ENCODE measurements around the gene SLC66A2. TPM values are rescaled to one million over a fixed set of nuclear protein-coding genes. Genes with fewer than 3 reads are reported as not detected.

SLC66A2 gene
- total and polyA plus RNA-seq, 2 of the 13 experiments (the other 11 are each of a cell fraction or from before 2014, with no cell fraction given): 33.5 to 41.9 TPM

DNA sequence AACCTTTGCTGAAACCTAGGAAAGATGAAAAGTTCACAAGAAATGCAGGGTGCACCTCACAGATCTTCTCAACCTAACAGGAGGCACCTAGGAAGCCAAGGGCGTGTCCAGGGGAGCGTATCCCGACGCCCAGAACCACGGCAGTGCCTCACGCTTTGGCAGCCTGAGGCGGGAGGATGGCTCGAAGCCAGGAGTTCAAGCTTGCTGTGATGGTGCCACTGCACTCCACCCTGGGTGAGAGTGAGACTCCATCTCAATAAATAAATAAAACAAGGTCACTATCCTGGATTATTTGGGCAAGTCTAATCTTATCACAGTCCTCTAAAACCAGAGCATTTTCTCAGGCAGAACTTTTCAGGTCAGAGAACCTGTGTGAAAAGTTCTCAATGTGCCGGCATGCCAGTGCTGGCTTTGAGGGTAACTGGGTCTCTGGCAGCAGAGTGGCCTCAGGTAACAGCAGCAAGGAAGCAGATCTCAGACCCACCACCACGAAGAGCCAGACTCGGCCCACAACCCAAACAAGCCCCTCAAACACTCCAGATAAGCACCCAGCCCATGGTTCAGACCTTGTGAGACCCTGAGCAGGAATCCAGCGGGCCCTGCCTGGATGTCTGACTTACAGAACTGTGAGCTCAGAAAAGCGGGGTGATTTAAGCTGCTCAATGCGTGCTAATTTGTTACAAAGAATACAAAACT, 24.7 kb upstream of the SLC66A2 start (continued):
- TF ChIP-seq ZNF296 (CRISPR knock-in tag; conservative IDR thresholded peaks at IDR 0.05): no peak
- TF ChIP-seq ZNF780A (CRISPR knock-in tag; IDR thresholded peaks at IDR 0.05): no peak
- TF ChIP-seq HOXD1 (CRISPR knock-in tag; IDR thresholded peaks at IDR 0.05): no peak

DNA sequence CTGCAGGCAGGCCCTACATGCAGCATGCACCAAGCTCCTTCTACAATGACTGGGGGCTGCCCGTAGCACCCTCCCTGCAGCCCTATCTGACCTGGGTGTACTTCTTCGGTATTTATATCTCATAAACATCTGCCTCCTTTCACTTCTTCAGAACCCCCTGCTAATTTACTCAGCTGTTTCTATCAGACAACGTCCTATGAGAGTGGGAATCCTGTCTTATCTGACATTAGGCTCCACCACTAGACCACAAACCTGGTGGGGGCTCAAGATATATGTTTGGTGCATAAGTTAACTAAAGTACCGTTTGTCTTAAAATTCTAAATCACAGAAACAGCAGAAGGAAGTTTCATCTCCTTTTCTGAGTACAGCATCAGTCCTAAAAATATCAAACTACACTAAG, 23.6 kb upstream of the SLC66A2 start:
- no peak for FAIRE-seq
- H2AFZ ChIP-seq (ENCODE audit: low read length): no peak overlapping the region
- WGBS (ENCODE audit: low lambda C conversion rate): 100% methylated on average over 4 of the region's 4 CpGs
- H3K27me3 ChIP-seq (ENCODE audit: control insufficient read depth in 1 of 2, insufficient read depth in 2 of 2, low read length in 2 of 2): no peaks in the 10 kb centered on the region
- H3K4me2 ChIP-seq (ENCODE audit: low read depth, low read length): no peak overlapping the region
- peaks cover 63% of the 10 kb centered on the region for H3K79me2 ChIP-seq (ENCODE audit: insufficient read depth, low read length)
- CTCF ChIA-PET (ENCODE audit: low intra/inter-chr PET ratio, low total read pairs): no interaction called here
- no peaks in the 10 kb centered on the region for H3K9me3 ChIP-seq (ENCODE audit: low read length)
- in situ Hi-C loops (cut with HindIII; ENCODE audit: extremely low pct_ligation_motif_present, low pct_unique_long_range_greater_than_20kb) (no loop called here), intact Hi-C loops (cut with micrococcal nuclease; ENCODE audit: unreplicated experiment) (no loop called here)
- peaks cover 2% of the 10 kb centered on the region; the same call in 1 of the 2 replicates for H3K4me1 ChIP-seq (ENCODE audit: insufficient read depth, low read length)
- POLR2A ChIA-PET: no interaction called here
- no peak overlapping the region for H3K4me3 ChIP-seq (replicated peaks in 1 of 3; ENCODE audit: insufficient read depth in 1 of 3, low read depth in 2 of 3, low read length in 3 of 3)
- DNase-seq (ENCODE audit: low spot score): no peak
- peaks cover 40% of the 10 kb centered on the region for H4K20me1 ChIP-seq (ENCODE audit: insufficient read depth, low read length)
- no peak for ATAC-seq
- peaks cover 23 to 79% of the 10 kb centered on the region in 2 experiments for H3K36me3 ChIP-seq (replicated peaks in 1 of 2; ENCODE audit: control insufficient read depth in 1 of 2, insufficient read depth in 2 of 2, low read length in 2 of 2)
- no peak overlapping the region for H3K27ac ChIP-seq (ENCODE audit: extremely low read length, insufficient read depth, low read length)
- no TSS peak for BruUV-seq (replicated peaks)
- no peak overlapping the region for H3K9ac ChIP-seq (ENCODE audit: insufficient read depth, low read depth, low read length)
- no peak for TF ChIP-seq RFXAP (CRISPR knock-in tag; IDR thresholded peaks at IDR 0.05; ENCODE audit: borderline replicate concordance)
- TF ChIP-seq, protein P1, sequence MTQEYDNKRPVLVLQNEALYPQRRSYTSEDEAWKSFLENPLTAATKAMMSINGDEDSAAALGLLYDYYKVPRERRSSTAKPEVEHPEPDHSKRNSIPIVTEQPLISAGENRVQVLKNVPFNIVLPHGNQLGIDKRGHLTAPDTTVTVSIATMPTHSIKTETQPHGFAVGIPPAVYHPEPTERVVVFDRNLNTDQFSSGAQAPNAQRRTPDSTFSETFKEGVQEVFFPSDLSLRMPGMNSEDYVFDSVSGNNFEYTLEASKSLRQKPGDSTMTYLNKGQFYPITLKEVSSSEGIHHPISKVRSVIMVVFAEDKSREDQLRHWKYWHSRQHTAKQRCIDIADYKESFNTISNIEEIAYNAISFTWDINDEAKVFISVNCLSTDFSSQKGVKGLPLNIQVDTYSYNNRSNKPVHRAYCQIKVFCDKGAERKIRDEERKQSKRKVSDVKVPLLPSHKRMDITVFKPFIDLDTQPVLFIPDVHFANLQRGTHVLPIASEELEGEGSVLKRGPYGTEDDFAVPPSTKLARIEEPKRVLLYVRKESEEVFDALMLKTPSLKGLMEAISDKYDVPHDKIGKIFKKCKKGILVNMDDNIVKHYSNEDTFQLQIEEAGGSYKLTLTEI (CRISPR knock-in tag; conservative IDR thresholded peaks at IDR 0.05): no peak
- TF ChIP-seq ZNF256 (CRISPR knock-in tag; conservative IDR thresholded peaks at IDR 0.05): no peak
- no peak for TF ChIP-seq ZBTB25 (CRISPR knock-in tag; IDR thresholded peaks at IDR 0.05)
- TF ChIP-seq DNMT1 (CRISPR knock-in tag; IDR thresholded peaks at IDR 0.05): no peak
- TF ChIP-seq, protein P2, sequence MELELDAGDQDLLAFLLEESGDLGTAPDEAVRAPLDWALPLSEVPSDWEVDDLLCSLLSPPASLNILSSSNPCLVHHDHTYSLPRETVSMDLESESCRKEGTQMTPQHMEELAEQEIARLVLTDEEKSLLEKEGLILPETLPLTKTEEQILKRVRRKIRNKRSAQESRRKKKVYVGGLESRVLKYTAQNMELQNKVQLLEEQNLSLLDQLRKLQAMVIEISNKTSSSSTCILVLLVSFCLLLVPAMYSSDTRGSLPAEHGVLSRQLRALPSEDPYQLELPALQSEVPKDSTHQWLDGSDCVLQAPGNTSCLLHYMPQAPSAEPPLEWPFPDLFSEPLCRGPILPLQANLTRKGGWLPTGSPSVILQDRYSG (CRISPR knock-in tag; IDR thresholded peaks at IDR 0.05): no peak
- TF ChIP-seq USF2 (IDR thresholded peaks at IDR 0.05; ENCODE audit: low read depth, low read length): no peak
- no peak for TF ChIP-seq USF2 (CRISPR knock-in tag; IDR thresholded peaks at IDR 0.05; ENCODE audit: borderline replicate concordance)
- TF ChIP-seq, protein P3, sequence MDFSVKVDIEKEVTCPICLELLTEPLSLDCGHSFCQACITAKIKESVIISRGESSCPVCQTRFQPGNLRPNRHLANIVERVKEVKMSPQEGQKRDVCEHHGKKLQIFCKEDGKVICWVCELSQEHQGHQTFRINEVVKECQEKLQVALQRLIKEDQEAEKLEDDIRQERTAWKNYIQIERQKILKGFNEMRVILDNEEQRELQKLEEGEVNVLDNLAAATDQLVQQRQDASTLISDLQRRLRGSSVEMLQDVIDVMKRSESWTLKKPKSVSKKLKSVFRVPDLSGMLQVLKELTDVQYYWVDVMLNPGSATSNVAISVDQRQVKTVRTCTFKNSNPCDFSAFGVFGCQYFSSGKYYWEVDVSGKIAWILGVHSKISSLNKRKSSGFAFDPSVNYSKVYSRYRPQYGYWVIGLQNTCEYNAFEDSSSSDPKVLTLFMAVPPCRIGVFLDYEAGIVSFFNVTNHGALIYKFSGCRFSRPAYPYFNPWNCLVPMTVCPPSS (IDR thresholded peaks at IDR 0.05): no peak
- TF ChIP-seq ZNF460 (CRISPR knock-in tag; IDR thresholded peaks at IDR 0.05; ENCODE audit: borderline replicate concordance): no peak
- no peak for TF ChIP-seq GLI4 (CRISPR knock-in tag; IDR thresholded peaks at IDR 0.05; ENCODE audit: borderline replicate concordance)
